Endothelial cell of umbilical vein (primary cell): ENCODE data around the gene AGMAT. TPM values are rescaled to one million over a fixed set of nuclear protein-coding genes. Genes with fewer than 3 reads are reported as not detected.

Experiments used
- BruUV-seq: library from RNA; stranded (reverse); fragments of 400-500 nt; replicated peaks from 2 replicates; lab custom pipeline; 2021; lab: Mats Ljungman, UMichigan
- CTCF ChIA-PET: fragments of 300-600, 350-600 bp; sonication (Branson Sonifier 250); formaldehyde crosslinking; loops from one replicate; lab custom pipeline; 2021; ENCODE audit warnings: antibody characterized with exemption, inconsistent platforms; lab: Charles Lee
- POLR2A ChIA-PET: fragments of 300-600, 350-600 bp; sonication (Branson Sonifier 250); formaldehyde crosslinking; loops from one replicate; lab custom pipeline; 2021; ENCODE audit warnings: antibody characterized with exemption, inconsistent platforms; lab: Charles Lee
- DNase-seq: peaks from one replicate; pipeline ENCODE4 v3.0.0-alpha.2; 2011; ENCODE audit warnings: low read depth, low spot score
- FAIRE-seq: peaks from 2 replicates; lab custom pipeline; 2011; peaks lifted over from hg19 to GRCh38; lab: Jason Lieb, UNC
- H2AFZ ChIP-seq: 2 replicates; pipeline ENCODE4 v1.6.0; 2012; ENCODE audit warnings: low read depth, low read length, control low read depth, inconsistent platforms
- H3K27ac ChIP-seq: 2 replicates; pipeline ENCODE4 v1.5.1; 2011; ENCODE audit warnings: low read depth, mild to moderate bottlenecking, control low read depth, low read length, moderate library complexity; ENCODE audit not compliant: insufficient read depth
- H3K27me3 ChIP-seq, 2 experiments: 2 replicates each; pipeline versions ENCODE4 v1.6.0 to v1.6.1; 2011; ENCODE audit warnings: low read length in 2 of 2, mixed read lengths in 1 of 2; ENCODE audit not compliant: control insufficient read depth in 2 of 2, insufficient read depth in 2 of 2
- H3K36me3 ChIP-seq, 2 experiments: 2 replicates in 1 of 2; 3 replicates in 1 of 2; pipeline ENCODE4 v1.5.1; 2011; ENCODE audit warnings: low read length in 2 of 2, mild to moderate bottlenecking in 1 of 2, moderate library complexity in 1 of 2; ENCODE audit not compliant: control insufficient read depth in 2 of 2, insufficient read depth in 2 of 2; ENCODE audit errors: extremely low read depth in 1 of 2
- H3K4me1 ChIP-seq: 3 replicates; pipeline ENCODE4 v1.5.1; 2011; ENCODE audit warnings: mild to moderate bottlenecking, low read length; ENCODE audit not compliant: control insufficient read depth, insufficient read depth; ENCODE audit errors: extremely low read depth
- H3K4me2 ChIP-seq: 2 replicates; pipeline ENCODE4 v1.6.1; 2011; ENCODE audit warnings: low read length, control low read depth, mixed read lengths; ENCODE audit not compliant: insufficient read depth
- H3K4me3 ChIP-seq, 3 experiments: fragments of 200-600 bp in 1 of 3; sonication (generic), shearing (Covaris generic) in 1 of 3; replicated peaks in 1 of 3; 2 replicates each; pipeline ENCODE4 v1.5.1; 2011 to 2016; ENCODE audit warnings: control low read depth in 3 of 3, low read length in 3 of 3, mild to moderate bottlenecking in 2 of 3, inconsistent platforms in 1 of 3, low read depth in 1 of 3, moderate library complexity in 1 of 3; ENCODE audit not compliant: insufficient read depth in 1 of 3
- H3K79me2 ChIP-seq: 2 replicates; pipeline ENCODE4 v1.6.0; 2012; ENCODE audit warnings: low read length, inconsistent platforms; ENCODE audit not compliant: control insufficient read depth, insufficient read depth
- H3K9ac ChIP-seq: replicated peaks from 2 replicates; pipeline ENCODE3; 2011; ENCODE audit warnings: low read length, control low read depth; ENCODE audit not compliant: insufficient read depth; ENCODE audit errors: extremely low read depth
- H3K9me1 ChIP-seq: replicated peaks from 3 replicates; pipeline ENCODE4 v1.6.0; 2011; ENCODE audit warnings: mild to moderate bottlenecking, low read length; ENCODE audit not compliant: control insufficient read depth, insufficient read depth; ENCODE audit errors: extremely low read depth
- H3K9me3 ChIP-seq: replicated peaks from 2 replicates; pipeline ENCODE4 v1.5.1; 2012; ENCODE audit warnings: low read length, inconsistent platforms; ENCODE audit not compliant: control insufficient read depth, insufficient read depth
- H4K20me1 ChIP-seq: replicated peaks from 2 replicates; pipeline ENCODE3; 2011; ENCODE audit warnings: mild to moderate bottlenecking, low read length; ENCODE audit not compliant: control insufficient read depth, insufficient read depth; ENCODE audit errors: extremely low read depth
- EZH2 ChIP-seq: IDR thresholded peaks from 2 replicates; pipeline ENCODE4 v1.6.1; 2012; ENCODE audit warnings: borderline replicate concordance, low read depth, mild to moderate bottlenecking, moderate library complexity, low read length, inconsistent platforms; ENCODE audit not compliant: severe bottlenecking
- FOS ChIP-seq: IDR thresholded peaks from 2 replicates; pipeline ENCODE4 v1.6.1; 2011; ENCODE audit warnings: mild to moderate bottlenecking, low read length, moderate library complexity, borderline replicate concordance; ENCODE audit not compliant: insufficient read depth
- GATA2 ChIP-seq: IDR thresholded peaks from 2 replicates; pipeline ENCODE4 v1.7.0; 2011; ENCODE audit warnings: low read depth, mild to moderate bottlenecking, moderate library complexity, mixed read lengths, low read length; ENCODE audit not compliant: insufficient read length, insufficient read depth
- JUN ChIP-seq: IDR thresholded peaks from 2 replicates; pipeline ENCODE4 v1.6.1; 2011; ENCODE audit warnings: borderline replicate concordance, low read depth; ENCODE audit not compliant: insufficient read length, insufficient read depth
- MYC ChIP-seq: IDR thresholded peaks from one replicate; pipeline ENCODE4 v1.6.1; 2011; ENCODE audit warnings: mild to moderate bottlenecking, low read depth, low read length
- POLR2A ChIP-seq: IDR thresholded peaks from 2 replicates; pipeline ENCODE4 v1.6.1; 2012; ENCODE audit warnings: low read depth, mild to moderate bottlenecking, control low read depth, low read length
- POLR2AphosphoS5 ChIP-seq: IDR thresholded peaks from 2 replicates; pipeline ENCODE4 v1.6.1; 2012; ENCODE audit warnings: low read depth, mild to moderate bottlenecking, control low read depth, low read length, moderate library complexity; ENCODE audit not compliant: insufficient read depth
- dilution Hi-C: fragments of 300-500 bp; cut with MboI; formaldehyde crosslinking; loops from one replicate; pipeline ENCODE4 v1.15.0; 2019; ENCODE audit warnings: low sequenced_read_pairs; ENCODE audit not compliant: extremely low pct_ligation_motif_present
- intact Hi-C: fragments of 100-400 bp; cut with micrococcal nuclease; formaldehyde crosslinking; loops from one replicate; pipeline ENCODE4 v1.10.0; 2022
- polyA plus RNA-seq, 4 experiments: library from polyadenylated mRNA; depleted of rRNA in 3 of 4; stranded (reverse) in 3 of 4; unstranded in 1 of 4; fragments of >200 nt; gene quantifications; 2 replicates each; pipeline versions ENCODE4 v1.2.1 to v1.2.3, GENCODE V29; 2011 to 2012; ENCODE audit warnings: missing spikeins in 1 of 4
- total RNA-seq: library from RNA; stranded (reverse); gene quantifications from 2 replicates; pipeline ENCODE4 v1.2.3, GENCODE V29; 2021
- TF ChIP-seq, protein P1 (sequence below), 2 donors: IDR thresholded peaks; 1 replicate in 1 of 2; 2 replicates in 1 of 2; pipeline ENCODE4 v1.5.1; 2011; ENCODE audit warnings: low read length in 2 of 2, mild to moderate bottlenecking in 2 of 2, moderate library complexity in 2 of 2, control low read depth in 1 of 2, inconsistent platforms in 1 of 2, low read depth in 1 of 2; ENCODE audit not compliant: insufficient read depth in 1 of 2; ENCODE audit errors: extremely low read depth in 1 of 2
- TF ChIP-seq, protein P2 (sequence below): IDR thresholded peaks from 2 replicates; pipeline ENCODE4 v1.6.1; 2011; ENCODE audit not compliant: insufficient read depth, insufficient read length

The AGMAT gene
- total and polyA plus RNA-seq, 2 donors (not counting 3 experiments of a cell fraction or from before 2014, with no cell fraction given): 0.39 to 1.9 TPM

DNA sequence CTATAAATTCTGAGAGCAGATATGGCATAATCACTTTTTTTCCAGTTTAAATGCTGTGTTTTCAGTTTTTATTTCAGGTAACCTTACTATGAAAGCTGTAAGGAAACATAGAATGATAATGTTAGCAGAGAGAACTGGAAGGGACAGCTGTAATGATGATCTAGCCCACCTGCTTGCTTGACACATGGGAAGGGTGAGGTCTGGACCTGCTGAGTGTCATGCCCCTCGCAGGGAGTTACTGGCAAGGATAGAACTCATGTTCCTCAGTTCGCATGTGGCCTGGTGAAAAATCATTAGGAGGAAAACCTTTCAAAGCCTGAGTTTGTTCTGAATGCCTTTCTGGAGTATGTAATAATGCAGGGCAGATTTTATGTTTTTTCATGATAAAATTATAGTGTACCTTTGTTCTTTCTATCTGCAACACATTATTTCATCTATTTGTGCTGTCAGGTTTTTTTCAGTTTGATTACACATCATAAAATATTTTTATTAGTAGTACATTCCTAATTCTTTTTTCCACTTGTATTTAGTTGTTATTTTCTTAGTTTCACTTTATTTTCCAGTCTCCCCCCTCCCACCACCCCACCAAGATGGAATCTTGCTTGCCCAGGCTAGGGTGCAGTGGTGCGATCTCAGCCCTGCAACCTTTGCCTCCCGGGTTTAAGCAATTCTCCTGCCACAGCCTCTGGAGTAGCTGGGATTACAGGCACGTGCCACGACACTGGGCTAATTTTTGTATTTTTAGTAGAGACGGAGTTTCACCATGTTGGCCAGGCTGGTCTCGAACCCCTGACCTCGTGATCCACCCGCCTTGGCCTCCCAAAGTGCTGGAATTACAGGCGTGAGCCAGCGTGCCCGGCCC, 40.4 kb upstream of the AGMAT start:
- intact Hi-C loops: no loop called here
- no peak for FAIRE-seq

More for the DNA sequence above, 40.4 kb upstream of the AGMAT start:
- no peaks in the 10 kb centered on the region for H3K27me3 ChIP-seq
- dilution Hi-C loops: no loop called here
- H3K4me2 ChIP-seq: no peak overlapping the region
- no peak overlapping the region for H3K27ac ChIP-seq
- H3K9me1 ChIP-seq: no peaks in the 10 kb centered on the region
- TF ChIP-seq POLR2A (no peak), EZH2 (no peak), MYC (no peak), GATA2 (no peak), POLR2AphosphoS5 (no peak), JUN (no peak), FOS (no peak)
- TF ChIP-seq, protein P1, sequence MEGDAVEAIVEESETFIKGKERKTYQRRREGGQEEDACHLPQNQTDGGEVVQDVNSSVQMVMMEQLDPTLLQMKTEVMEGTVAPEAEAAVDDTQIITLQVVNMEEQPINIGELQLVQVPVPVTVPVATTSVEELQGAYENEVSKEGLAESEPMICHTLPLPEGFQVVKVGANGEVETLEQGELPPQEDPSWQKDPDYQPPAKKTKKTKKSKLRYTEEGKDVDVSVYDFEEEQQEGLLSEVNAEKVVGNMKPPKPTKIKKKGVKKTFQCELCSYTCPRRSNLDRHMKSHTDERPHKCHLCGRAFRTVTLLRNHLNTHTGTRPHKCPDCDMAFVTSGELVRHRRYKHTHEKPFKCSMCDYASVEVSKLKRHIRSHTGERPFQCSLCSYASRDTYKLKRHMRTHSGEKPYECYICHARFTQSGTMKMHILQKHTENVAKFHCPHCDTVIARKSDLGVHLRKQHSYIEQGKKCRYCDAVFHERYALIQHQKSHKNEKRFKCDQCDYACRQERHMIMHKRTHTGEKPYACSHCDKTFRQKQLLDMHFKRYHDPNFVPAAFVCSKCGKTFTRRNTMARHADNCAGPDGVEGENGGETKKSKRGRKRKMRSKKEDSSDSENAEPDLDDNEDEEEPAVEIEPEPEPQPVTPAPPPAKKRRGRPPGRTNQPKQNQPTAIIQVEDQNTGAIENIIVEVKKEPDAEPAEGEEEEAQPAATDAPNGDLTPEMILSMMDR (IDR thresholded peaks at IDR 0.05; ENCODE audit: extremely low read depth in 1 of 2, insufficient read depth in 1 of 2, low read depth in 1 of 2, low read length in 2 of 2): no peak
- TF ChIP-seq, protein P2, sequence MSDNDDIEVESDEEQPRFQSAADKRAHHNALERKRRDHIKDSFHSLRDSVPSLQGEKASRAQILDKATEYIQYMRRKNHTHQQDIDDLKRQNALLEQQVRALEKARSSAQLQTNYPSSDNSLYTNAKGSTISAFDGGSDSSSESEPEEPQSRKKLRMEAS: no peak
- no peaks in the 10 kb centered on the region for H4K20me1 ChIP-seq
- CTCF ChIA-PET: no interaction called here
- peaks cover 9% of the 10 kb centered on the region for H3K4me1 ChIP-seq
- H3K79me2 ChIP-seq: peaks cover 78% of the 10 kb centered on the region
- H3K9me3 ChIP-seq: no peaks in the 10 kb centered on the region
- DNase-seq: no peak
- POLR2A ChIA-PET: no interaction called here
- no peak overlapping the region for H3K4me3 ChIP-seq
- peaks cover 4 to 10% of the 10 kb centered on the region in 2 experiments for H3K36me3 ChIP-seq
- H3K9ac ChIP-seq: no peak overlapping the region
- no TSS peak for BruUV-seq
- H2AFZ ChIP-seq: no peak overlapping the region
